Adrenal gland (tissue), 12 donors: ENCODE results near the gene NCL. TPM values are rescaled to one million over a fixed set of nuclear protein-coding genes. Genes with fewer than 3 reads are reported as not detected.

Experiments
- DNase-seq, 7 donors: peaks; one replicate each; pipeline ENCODE4 v3.0.0-alpha.2; 2019 to 2020
- H3K27ac ChIP-seq, 5 donors: fragments of 200-600 bp; sonication (generic) in 4 of 5; 1 replicate in 3 of 5; 2 replicates in 2 of 5; pipeline versions ENCODE4 v1.5.1 to v1.8.0; 2016 to 2020; ENCODE audit warnings: mild to moderate bottlenecking in 1 of 5
- H3K27me3 ChIP-seq: fragments of 200-600 bp; 2 replicates; pipeline ENCODE4 v1.8.0; 2021
- H3K36me3 ChIP-seq, 2 donors: fragments of 200-600 bp; replicated peaks in 1 of 2; 1 replicate in 1 of 2; 2 replicates in 1 of 2; pipeline versions ENCODE4 v1.5.1 to v1.8.0; 2018 to 2022
- H3K4me1 ChIP-seq, 2 donors: fragments of 200-600 bp; replicated peaks in 1 of 2; 1 replicate in 1 of 2; 2 replicates in 1 of 2; pipeline versions ENCODE4 v1.5.1 to v1.8.0; 2018 to 2021
- H3K4me3 ChIP-seq, 4 donors: fragments of 200-600 bp; sonication (generic) in 3 of 4; one replicate each; pipeline ENCODE4 v1.5.1; 2016 to 2018
- H3K9me3 ChIP-seq, 3 donors: fragments of 200-600 bp; sonication (generic) in 1 of 3; replicated peaks in 1 of 3; 1 replicate in 2 of 3; 2 replicates in 1 of 3; pipeline versions ENCODE4 v1.5.1 to v1.8.0; 2016 to 2021
- POLR2A ChIP-seq, 2 donors: fragments of 450-650 bp; IDR thresholded peaks; one replicate each; pipeline ENCODE4 v1.6.1; 2017; ENCODE audit warnings: antibody characterized with exemption in 2 of 2, mild to moderate bottlenecking in 2 of 2, moderate library complexity in 1 of 2
- WGBS, 4 donors: extraction: QIAGEN DNeasy Blood & Tissue Kit in 2 of 4; methylation state at CpG; one replicate each; pipeline versions ENCODE4 v1.1.5 to v1.1.7; 2013 to 2017; 5-methylcytosine and 5-hydroxymethylcytosine counted together
- intact Hi-C, 2 donors: fragments of 100-400 bp; cut with DNase I; formaldehyde crosslinking; loops; one replicate each; pipeline versions ENCODE4 v1.14.1 to v1.15.0; 2022 to 2023
- polyA plus RNA-seq, 3 donors: library from polyadenylated mRNA; stranded (reverse); fragments of 200-250 nt in 2 of 3; fragments of 350-450 nt in 1 of 3; fragmentation: Illumina TruSeq in 1 of 3; extraction: RNeasy Lipid Tissue Mini Kit (QIAGEN cat#74804) in 1 of 3; gene quantifications; one replicate each; pipeline ENCODE4 v1.2.3, GENCODE V29; 2013 to 2014
- total RNA-seq, 9 donors: library from RNA; depleted of rRNA in 4 of 9; stranded (reverse); fragments of >200 nt in 4 of 9; fragments of 120-200 nt in 1 of 9; fragmentation: NEBNext Ultra II Directional in 1 of 9; extraction: Animal tissue kit (Norgen Biotek cat#: 25700) in 1 of 9; gene quantifications; one replicate each; pipeline versions ENCODE4 v1.1.0 to v1.2.4, GENCODE V29; 2013 to 2023
- TF ChIP-seq, protein P1 (sequence below), 6 experiments: fragments of 450-650 bp in 4 of 6; fragments of 200-600 bp in 2 of 6; sonication (generic) in 1 of 6; IDR thresholded peaks; 1 replicate in 5 of 6; 2 replicates in 1 of 6; pipeline versions ENCODE4 v1.5.1 to v1.8.0; 2016 to 2021; ENCODE audit warnings: antibody characterized with exemption in 6 of 6, mild to moderate bottlenecking in 2 of 6, moderate library complexity in 1 of 6
- donor health status: healthy with polysubstance abuse.
- donor health status: Bipolar disorder and iron deficiency.
- donor health status: DM: yes; HTN: yes; CAD: no.
- donor health status: DM: no; HTN: no; CAD: no.
- donor health status: DM: no; HTN: no; CAD: no.
- donor health status: DM: yes; HTN: yes; CAD: no.

NCL gene
- total and polyA plus RNA-seq, 12 donors = 70.6 to 1,227 (median 184) TPM

GRCh38 chr2:231476920-231477319, 12.6 kb upstream of the NCL start:
- Histone ChIP-seq H3K4me1 (no peaks in the 10 kb centered on the region), H3K27ac (no peak overlapping the region), H3K4me3 (no peak overlapping the region), H3K36me3 (no peaks in the 10 kb centered on the region), H3K27me3 (no peaks in the 10 kb centered on the region), H3K9me3 (no peaks in the 10 kb centered on the region)
- WGBS, 4 donors = 76 to 83% (median 80%) methylated on average over 3 of the region's 3 CpGs
- DNase-seq = no peak
- TF ChIP-seq, protein P1, sequence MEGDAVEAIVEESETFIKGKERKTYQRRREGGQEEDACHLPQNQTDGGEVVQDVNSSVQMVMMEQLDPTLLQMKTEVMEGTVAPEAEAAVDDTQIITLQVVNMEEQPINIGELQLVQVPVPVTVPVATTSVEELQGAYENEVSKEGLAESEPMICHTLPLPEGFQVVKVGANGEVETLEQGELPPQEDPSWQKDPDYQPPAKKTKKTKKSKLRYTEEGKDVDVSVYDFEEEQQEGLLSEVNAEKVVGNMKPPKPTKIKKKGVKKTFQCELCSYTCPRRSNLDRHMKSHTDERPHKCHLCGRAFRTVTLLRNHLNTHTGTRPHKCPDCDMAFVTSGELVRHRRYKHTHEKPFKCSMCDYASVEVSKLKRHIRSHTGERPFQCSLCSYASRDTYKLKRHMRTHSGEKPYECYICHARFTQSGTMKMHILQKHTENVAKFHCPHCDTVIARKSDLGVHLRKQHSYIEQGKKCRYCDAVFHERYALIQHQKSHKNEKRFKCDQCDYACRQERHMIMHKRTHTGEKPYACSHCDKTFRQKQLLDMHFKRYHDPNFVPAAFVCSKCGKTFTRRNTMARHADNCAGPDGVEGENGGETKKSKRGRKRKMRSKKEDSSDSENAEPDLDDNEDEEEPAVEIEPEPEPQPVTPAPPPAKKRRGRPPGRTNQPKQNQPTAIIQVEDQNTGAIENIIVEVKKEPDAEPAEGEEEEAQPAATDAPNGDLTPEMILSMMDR (IDR thresholded peaks at IDR 0.05) = no peak
- TF ChIP-seq POLR2A (IDR thresholded peaks at IDR 0.05) = no peak
- intact Hi-C loops = no loop called here

- intact Hi-C loops = no loop called here
- WGBS, 4 donors = 65 to 80% (median 77%) methylated on average over 3 of the region's 3 CpGs
- no peaks in the 10 kb centered on the region for H3K9me3 ChIP-seq
- H3K27me3 ChIP-seq = no peaks in the 10 kb centered on the region
- H3K36me3 ChIP-seq = no peaks in the 10 kb centered on the region
- TF ChIP-seq, protein P1 (IDR thresholded peaks at IDR 0.05) = no peak
- TF ChIP-seq POLR2A (IDR thresholded peaks at IDR 0.05) = no peak
- no peak overlapping the region for H3K4me3 ChIP-seq
- no peaks in the 10 kb centered on the region for H3K4me1 ChIP-seq
- DNase-seq = no peak
- no peak overlapping the region for H3K27ac ChIP-seq
Measured at GRCh38 chr2:231475965-231476364, 11.7 kb upstream of the NCL start.

- H3K9me3 ChIP-seq = no peaks in the 10 kb centered on the region
- intact Hi-C loops = no loop called here
- H3K36me3 ChIP-seq = no peaks in the 10 kb centered on the region
- H3K4me1 ChIP-seq = no peaks in the 10 kb centered on the region
- no peak overlapping the region for H3K27ac ChIP-seq
- no peak overlapping the region for H3K4me3 ChIP-seq
- DNase-seq = no peak
- 69 to 83% (median 81%) methylated on average over 3 of the region's 3 CpGs for WGBS, 4 donors
- no peaks in the 10 kb centered on the region for H3K27me3 ChIP-seq
- no peak for TF ChIP-seq POLR2A (IDR thresholded peaks at IDR 0.05)
- TF ChIP-seq, protein P1 (IDR thresholded peaks at IDR 0.05) = no peak
Measured at GRCh38 chr2:231472816-231473215, 8.5 kb upstream of the NCL start.

DNA sequence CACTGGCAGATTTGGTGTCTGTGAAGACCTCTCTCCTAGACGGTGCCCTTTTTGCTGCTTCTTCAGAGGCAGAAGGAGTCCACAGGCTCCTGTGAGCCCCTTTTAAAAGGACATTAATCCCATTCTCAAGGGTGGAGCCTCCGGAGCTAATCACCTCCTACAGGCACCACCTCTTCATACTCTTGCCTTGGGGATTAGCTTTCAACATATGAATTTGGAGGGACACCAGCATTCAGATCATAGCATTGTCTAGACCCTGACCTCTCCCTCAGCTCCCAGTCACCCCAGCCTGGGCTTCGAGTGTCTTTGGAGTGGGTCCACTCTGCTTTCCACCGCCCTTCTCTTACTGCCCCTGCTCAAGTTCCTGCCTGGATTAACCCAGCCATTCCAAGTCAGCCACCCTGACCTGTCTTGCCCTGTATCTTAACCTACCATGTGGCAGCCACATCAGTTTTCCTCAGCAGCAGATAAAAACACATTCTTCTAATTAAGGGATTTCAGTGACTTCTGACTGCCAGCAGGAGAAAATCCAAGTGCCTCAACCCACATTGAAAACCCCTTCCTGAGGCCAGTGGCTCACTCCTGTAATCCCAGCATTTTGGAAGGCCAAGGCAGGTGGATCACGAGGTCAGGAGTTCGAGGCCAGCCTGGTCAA, 6.1 kb upstream of the NCL start:
- TF ChIP-seq, protein P1 (IDR thresholded peaks at IDR 0.05) = no peak
- no peak for TF ChIP-seq POLR2A (IDR thresholded peaks at IDR 0.05)
- H3K4me1 ChIP-seq = peaks cover 3% of the 10 kb centered on the region in 2 donors
- 64 to 74% (median 69%) methylated on average over 6 of the region's 6 CpGs for WGBS, 4 donors
- intact Hi-C loops = no loop called here
- H3K36me3 ChIP-seq = no peaks in the 10 kb centered on the region
- DNase-seq = no peak
- no peak overlapping the region for H3K4me3 ChIP-seq
- H3K27me3 ChIP-seq = no peaks in the 10 kb centered on the region
- no peak overlapping the region for H3K27ac ChIP-seq
- H3K9me3 ChIP-seq = no peaks in the 10 kb centered on the region
